WERI-Rb-1 (cell line): ENCODE results near the gene C6orf89.

Source experiments
- DNase-seq: peaks from one replicate; pipeline ENCODE4 v3.0.0-alpha.2; 2020
- H3K27ac ChIP-seq: fragments of 250-450 bp; sonication (Bioruptor Pico); 2 replicates; pipeline ENCODE4 v1.5.1; 2020; ENCODE audit warnings: mild to moderate bottlenecking, moderate library complexity
- H3K27me3 ChIP-seq: fragments of 250-450 bp; sonication (Bioruptor Pico); 2 replicates; pipeline ENCODE4 v1.5.1; 2021; ENCODE audit warnings: mild to moderate bottlenecking, low read depth, moderate library complexity; ENCODE audit not compliant: insufficient read depth, severe bottlenecking
- H3K36me3 ChIP-seq: fragments of 250-450 bp; sonication (Bioruptor Pico); 2 replicates; pipeline ENCODE4 v1.5.1; 2020; ENCODE audit warnings: mild to moderate bottlenecking, moderate library complexity
- H3K4me3 ChIP-seq: 2 replicates; pipeline ENCODE4 v1.5.1; 2011; ENCODE audit warnings: low read depth, mild to moderate bottlenecking, control low read depth, low read length
- H3K9me3 ChIP-seq: fragments of 250-450 bp; sonication (Bioruptor Pico); 2 replicates; pipeline ENCODE4 v1.5.1; 2021; ENCODE audit warnings: mild to moderate bottlenecking, moderate library complexity; ENCODE audit not compliant: severe bottlenecking
- CTCF ChIP-seq: IDR thresholded peaks from 2 replicates; pipeline ENCODE4 v1.5.1; 2011; ENCODE audit warnings: low read depth, mild to moderate bottlenecking, control low read depth, inconsistent platforms, low read length

The C6orf89 gene

GRCh38 chr6:36954262-36954931, 68.6 kb downstream of the C6orf89 start, which contains the start of gene PI16:
TSS of gene PI16 (plus strand) at chr6:36954738. CDS start at chr6:36954761, 23 bp downstream.
- H3K9me3 ChIP-seq, result no peaks in the 10 kb centered on the region
- DNase-seq, result no peak
- no peak within 1 kb of the TSS for H3K27ac ChIP-seq
- TF ChIP-seq CTCF, result no peak
- H3K27me3 ChIP-seq, result no peaks in the 10 kb centered on the region
- no peaks in the 10 kb centered on the region for H3K36me3 ChIP-seq
- no peak within 1 kb of the TSS for H3K4me3 ChIP-seq

GRCh38 chr6:36955136-36955535, 69.4 kb downstream of the C6orf89 start:
- no peak for TF ChIP-seq CTCF
- Histone ChIP-seq H3K27ac (no peak overlapping the region), H3K36me3 (no peaks in the 10 kb centered on the region), H3K9me3 (no peaks in the 10 kb centered on the region), H3K4me3 (no peak overlapping the region), H3K27me3 (no peaks in the 10 kb centered on the region)
- DNase-seq, result no peak

GRCh38 chr6:36955671-36956445, 70.1 kb downstream of the C6orf89 start:
- no peak overlapping the region for H3K4me3 ChIP-seq
- no peaks in the 10 kb centered on the region for H3K36me3 ChIP-seq
- no peak overlapping the region for H3K27ac ChIP-seq
- no peaks in the 10 kb centered on the region for H3K9me3 ChIP-seq
- TF ChIP-seq CTCF, result no peak
- no peak for DNase-seq
- no peaks in the 10 kb centered on the region for H3K27me3 ChIP-seq

GRCh38 chr6:36956446-36956820, 70.7 kb downstream of the C6orf89 start:
- no peaks in the 10 kb centered on the region for H3K9me3 ChIP-seq
- H3K4me3 ChIP-seq, result no peak overlapping the region
- H3K27ac ChIP-seq, result no peak overlapping the region
- no peak for TF ChIP-seq CTCF
- H3K36me3 ChIP-seq, result no peaks in the 10 kb centered on the region
- no peak for DNase-seq
- H3K27me3 ChIP-seq, result no peaks in the 10 kb centered on the region

GRCh38 chr6:36957773-36958271, 72.1 kb downstream of the C6orf89 start:
- no peaks in the 10 kb centered on the region for H3K36me3 ChIP-seq
- H3K27ac ChIP-seq, result no peak overlapping the region
- DNase-seq, result no peak
- H3K9me3 ChIP-seq, result no peaks in the 10 kb centered on the region
- no peaks in the 10 kb centered on the region for H3K27me3 ChIP-seq
- no peak for TF ChIP-seq CTCF
- no peak overlapping the region for H3K4me3 ChIP-seq
